Measurements from ENCODE around the gene LDHAL6B.

Gene LDHAL6B

GRCh38 chr15:59165726-59166125 lies 40.9 kb upstream of the LDHAL6B start:
- H3K9me2 ChIP-seq (replicated peaks; ENCODE audit: control insufficient read depth, low read length) = no peaks in the 10 kb centered on the region
- no peak overlapping the region for H3K4me2 ChIP-seq (ENCODE audit: low read length)
- H3K36me3 ChIP-seq (ENCODE audit: control insufficient read depth, low read length) = peaks cover 10% of the 10 kb centered on the region
- H3K79me2 ChIP-seq (ENCODE audit: control insufficient read depth, low read length) = no peaks in the 10 kb centered on the region
- no peak overlapping the region for H3K27ac ChIP-seq (ENCODE audit: low read depth, low read length)
- H3K27me3 ChIP-seq (ENCODE audit: control insufficient read depth, low read length) = no peaks in the 10 kb centered on the region
- TF ChIP-seq EZH2phosphoT487 (IDR thresholded peaks at IDR 0.05; ENCODE audit: borderline replicate concordance, low read length) (no peak), CTCF (IDR thresholded peaks at IDR 0.05; ENCODE audit: low read depth, low read length, poor library complexity, severe bottlenecking) (no peak)
- H4K20me1 ChIP-seq (ENCODE audit: control insufficient read depth, insufficient read depth, low read depth, low read length) = no peaks in the 10 kb centered on the region
- H3K9me3 ChIP-seq (ENCODE audit: control insufficient read depth, insufficient read depth, low read length) = no peaks in the 10 kb centered on the region
- H3F3A ChIP-seq (ENCODE audit: control insufficient read depth, insufficient read depth) = no peaks in the 10 kb centered on the region
- H3K4me1 ChIP-seq (ENCODE audit: control insufficient read depth, low read length) = no peaks in the 10 kb centered on the region
- no peak overlapping the region for H3K4me3 ChIP-seq (ENCODE audit: low read length)

- no peaks in the 10 kb centered on the region for H3K9me3 ChIP-seq (ENCODE audit: control insufficient read depth, insufficient read depth, low read length)
- H3K27ac ChIP-seq (ENCODE audit: low read depth, low read length) = no peak overlapping the region
- H3K4me1 ChIP-seq (ENCODE audit: control insufficient read depth, low read length) = no peaks in the 10 kb centered on the region
- H3F3A ChIP-seq (ENCODE audit: control insufficient read depth, insufficient read depth) = no peaks in the 10 kb centered on the region
- no peaks in the 10 kb centered on the region for H3K79me2 ChIP-seq (ENCODE audit: control insufficient read depth, low read length)
- TF ChIP-seq CTCF (IDR thresholded peaks at IDR 0.05; ENCODE audit: low read depth, low read length, poor library complexity, severe bottlenecking) (no peak), EZH2phosphoT487 (IDR thresholded peaks at IDR 0.05; ENCODE audit: borderline replicate concordance, low read length) (no peak)
- H3K36me3 ChIP-seq (ENCODE audit: control insufficient read depth, low read length) = peaks cover 11% of the 10 kb centered on the region
- H3K4me3 ChIP-seq (ENCODE audit: low read length) = no peak overlapping the region
- no peaks in the 10 kb centered on the region for H3K9me2 ChIP-seq (replicated peaks; ENCODE audit: control insufficient read depth, low read length)
- no peak overlapping the region for H3K4me2 ChIP-seq (ENCODE audit: low read length)
- no peaks in the 10 kb centered on the region for H4K20me1 ChIP-seq (ENCODE audit: control insufficient read depth, insufficient read depth, low read depth, low read length)
- H3K27me3 ChIP-seq (ENCODE audit: control insufficient read depth, low read length) = no peaks in the 10 kb centered on the region
Measured at GRCh38 chr15:59166166-59166565, 40.5 kb upstream of the LDHAL6B start.

- no peak for TF ChIP-seq EZH2phosphoT487 (IDR thresholded peaks at IDR 0.05; ENCODE audit: borderline replicate concordance, low read length)
- TF ChIP-seq CTCF (IDR thresholded peaks at IDR 0.05; ENCODE audit: low read depth, low read length, poor library complexity, severe bottlenecking) = no peak
- H3K4me1 ChIP-seq (ENCODE audit: control insufficient read depth, low read length) = no peaks in the 10 kb centered on the region
- no peaks in the 10 kb centered on the region for H4K20me1 ChIP-seq (ENCODE audit: control insufficient read depth, insufficient read depth, low read depth, low read length)
- H3K4me2 ChIP-seq (ENCODE audit: low read length) = no peak overlapping the region
- no peak overlapping the region for H3K4me3 ChIP-seq (ENCODE audit: low read length)
- H3K79me2 ChIP-seq (ENCODE audit: control insufficient read depth, low read length) = no peaks in the 10 kb centered on the region
- peaks cover 11% of the 10 kb centered on the region for H3K36me3 ChIP-seq (ENCODE audit: control insufficient read depth, low read length)
- H3F3A ChIP-seq (ENCODE audit: control insufficient read depth, insufficient read depth) = no peaks in the 10 kb centered on the region
- H3K27ac ChIP-seq (ENCODE audit: low read depth, low read length) = no peak overlapping the region
- no peaks in the 10 kb centered on the region for H3K9me3 ChIP-seq (ENCODE audit: control insufficient read depth, insufficient read depth, low read length)
- H3K9me2 ChIP-seq (replicated peaks; ENCODE audit: control insufficient read depth, low read length) = no peaks in the 10 kb centered on the region
- H3K27me3 ChIP-seq (ENCODE audit: control insufficient read depth, low read length) = no peaks in the 10 kb centered on the region
Measured at GRCh38 chr15:59166601-59167265, 39.9 kb upstream of the LDHAL6B start.

Measured in DOHH2 (cell line).